Measurements from ENCODE around the gene AREL1.
"Not testable (repeated sequence)": the region's sequence is repeated elsewhere in the genome, so short reads cannot be mapped to it uniquely, and the experiment has no call there.

The AREL1 gene
- 84.0 to 113 (median 97.4) reads per million in 9 experiments for total RNA-seq

GRCh38 chr14:74712499-74713394 lies at the start of gene AREL1, which contains the start of gene FCF1:
Gene AREL1 (minus strand): TSS chr14:74713080. CDS start chr14:74685615, 27,465 bp downstream.
Gene FCF1 (plus strand): TSS chr14:74713144. CDS start chr14:74713198, 54 bp downstream.
- peaks cover 33% of the 10 kb centered on the region for H3K36me3 Mint-ChIP-seq (ENCODE audit: insufficient read depth)

DNA sequence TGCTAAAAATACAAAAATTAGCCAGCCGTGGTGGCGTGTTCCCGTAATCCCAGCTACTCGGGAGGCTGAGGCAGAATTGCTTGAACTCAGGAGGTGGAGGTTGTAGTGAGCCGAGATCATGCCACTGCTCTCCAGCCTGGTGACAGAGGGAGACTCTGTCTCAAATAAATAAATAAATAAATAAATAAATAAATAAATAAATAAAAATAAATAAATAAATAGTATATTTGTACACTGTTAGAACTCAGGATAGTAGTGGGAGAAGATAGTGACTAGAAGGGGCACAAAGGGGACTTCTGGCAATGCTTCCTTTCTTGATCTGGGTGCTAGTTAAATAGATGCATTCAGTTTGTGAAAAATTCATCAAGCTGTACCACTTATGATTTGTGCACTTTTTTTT lies 45.6 kb upstream of the AREL1 start:
- not testable (repeated sequence) for ATAC-seq (replicated peaks); H3K4me3 Mint-ChIP-seq; H3K27me3 Mint-ChIP-seq; H3K9me3 Mint-ChIP-seq; H3K4me1 Mint-ChIP-seq (ENCODE audit: low read depth in 2 of 2); DNase-seq; H3K27ac Mint-ChIP-seq; H3K36me3 Mint-ChIP-seq (ENCODE audit: insufficient read depth)

More at GRCh38 chr14:74712499-74713394, at the start of gene AREL1, which contains the start of gene FCF1:
- DNase-seq (peak; percentile 77 to 79 (median 77)), ATAC-seq (replicated peaks) (peak; percentile 97)
- peak within 1 kb of the TSS; percentile 90 for H3K4me3 Mint-ChIP-seq
- peak within 1 kb of the TSS; percentile 95 to 96 for H3K27ac Mint-ChIP-seq
- no peaks in the 10 kb centered on the region for H3K27me3 Mint-ChIP-seq
- H3K4me1 Mint-ChIP-seq (ENCODE audit: low read depth in 2 of 2): peaks cover 23 to 60% of the 10 kb centered on the region in 2 donors
- no peaks in the 10 kb centered on the region for H3K9me3 Mint-ChIP-seq

DNA sequence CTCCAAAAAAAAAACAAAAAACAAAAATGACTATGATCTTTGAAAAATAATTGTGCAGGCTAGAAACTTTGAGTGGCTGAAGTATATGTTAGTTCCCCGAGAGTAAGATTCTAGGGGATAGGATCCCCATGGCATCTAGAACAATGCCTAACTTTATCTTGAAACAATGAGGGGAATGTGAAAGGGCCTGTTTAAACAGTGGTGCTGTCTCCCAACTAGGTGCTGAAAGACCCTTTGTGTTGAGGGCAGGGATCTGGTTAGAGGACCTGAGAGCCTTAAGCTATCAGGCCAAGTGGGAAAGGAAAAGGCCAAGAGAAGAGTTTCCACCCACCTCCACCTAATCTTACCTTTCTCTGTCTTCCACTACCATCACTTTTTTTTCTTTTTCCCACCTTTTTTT lies 43.4 kb upstream of the AREL1 start:
- peaks cover 0 to 6% of the 10 kb centered on the region in 2 donors for H3K27me3 Mint-ChIP-seq
- no peak for DNase-seq
- H3K27ac Mint-ChIP-seq: no peak overlapping the region
- H3K36me3 Mint-ChIP-seq (ENCODE audit: insufficient read depth): no peaks in the 10 kb centered on the region
- peaks cover 4 to 14% of the 10 kb centered on the region in 2 donors for H3K9me3 Mint-ChIP-seq
- no peak for ATAC-seq (replicated peaks)
- H3K4me3 Mint-ChIP-seq: no peak overlapping the region
- no peaks in the 10 kb centered on the region for H3K4me1 Mint-ChIP-seq (ENCODE audit: low read depth in 2 of 2)

DNA sequence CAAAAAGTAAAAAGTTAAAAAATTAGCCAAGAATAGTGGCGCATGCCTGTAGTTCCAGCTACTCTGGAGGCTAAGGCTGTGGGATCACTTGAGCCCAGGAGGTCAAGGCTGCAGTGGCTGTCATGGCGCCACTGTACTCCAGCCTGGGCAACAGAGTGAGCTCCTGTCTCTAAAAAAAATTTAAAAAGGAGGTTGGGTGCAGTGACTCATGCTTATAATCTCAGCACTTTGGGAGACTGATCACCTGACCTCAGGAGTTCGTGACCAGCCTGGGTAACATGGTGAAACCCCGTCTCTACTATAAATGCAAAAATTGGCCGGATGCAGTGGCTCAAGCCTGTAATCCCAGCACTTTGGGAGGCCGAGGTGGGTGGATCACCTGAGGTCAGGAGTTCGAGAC lies 42.0 kb upstream of the AREL1 start:
- Mint-ChIP-seq H3K4me1 (ENCODE audit: low read depth in 2 of 2) (no peaks in the 10 kb centered on the region), H3K9me3 (peaks cover 4 to 14% of the 10 kb centered on the region in 2 donors), H3K36me3 (ENCODE audit: insufficient read depth) (no peaks in the 10 kb centered on the region), H3K27me3 (peaks cover 0 to 6% of the 10 kb centered on the region in 2 donors), H3K4me3 (no peak overlapping the region), H3K27ac (no peak overlapping the region)
- no peak for DNase-seq
- no peak for ATAC-seq (replicated peaks)

GRCh38 chr14:74754157-74754556 lies 41.3 kb upstream of the AREL1 start:
- H3K36me3 Mint-ChIP-seq (ENCODE audit: insufficient read depth): no peaks in the 10 kb centered on the region
- no peak for DNase-seq
- peaks cover 4 to 14% of the 10 kb centered on the region in 2 donors for H3K9me3 Mint-ChIP-seq
- no peaks in the 10 kb centered on the region for H3K4me1 Mint-ChIP-seq (ENCODE audit: low read depth in 2 of 2)
- H3K4me3 Mint-ChIP-seq: no peak overlapping the region
- ATAC-seq (replicated peaks): no peak
- H3K27ac Mint-ChIP-seq: no peak overlapping the region
- H3K27me3 Mint-ChIP-seq: peaks cover 0 to 6% of the 10 kb centered on the region in 2 donors

GRCh38 chr14:74747237-74747636 lies 34.4 kb upstream of the AREL1 start:
- H3K4me1 Mint-ChIP-seq (ENCODE audit: low read depth in 2 of 2): no peaks in the 10 kb centered on the region
- H3K27me3 Mint-ChIP-seq: no peaks in the 10 kb centered on the region
- no peak overlapping the region for H3K27ac Mint-ChIP-seq
- H3K4me3 Mint-ChIP-seq: no peak overlapping the region
- no peak for ATAC-seq (replicated peaks)
- no peak for DNase-seq
- peaks cover 3 to 7% of the 10 kb centered on the region in 2 donors for H3K9me3 Mint-ChIP-seq
- no peaks in the 10 kb centered on the region for H3K36me3 Mint-ChIP-seq (ENCODE audit: insufficient read depth)

DNA sequence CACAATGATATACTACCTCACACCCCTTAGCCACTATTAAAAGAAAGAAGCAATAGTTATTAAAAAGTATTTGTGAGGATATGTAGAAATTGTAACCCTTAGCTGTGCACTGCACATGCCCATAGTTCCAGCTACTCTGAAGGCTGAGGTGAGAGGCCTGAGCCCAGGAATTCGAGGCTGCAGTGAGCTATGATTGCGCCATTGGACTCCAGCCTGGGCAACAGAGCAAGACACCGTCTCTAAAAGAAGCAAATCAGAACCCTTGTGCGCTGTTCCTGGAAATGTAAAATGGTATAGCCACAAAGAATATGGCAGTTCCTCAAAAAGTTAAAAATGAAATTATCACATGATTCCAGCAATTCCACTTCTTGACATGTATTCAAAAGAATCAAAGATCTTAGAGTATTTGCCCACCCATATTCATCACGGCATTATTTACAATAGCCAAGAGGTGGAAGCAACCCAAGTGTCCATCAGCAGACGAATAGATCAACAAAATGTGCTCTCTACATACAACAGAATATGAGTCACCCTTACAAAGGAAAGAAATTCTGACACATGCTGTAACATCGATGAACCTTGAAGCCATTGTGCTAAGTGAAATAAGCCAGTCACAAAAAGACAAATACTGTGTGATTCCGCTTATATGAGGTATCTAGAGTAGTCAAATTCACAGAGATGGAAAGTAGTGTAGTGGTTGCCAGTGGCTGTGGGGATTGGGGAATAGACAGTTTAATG lies 26.6 kb upstream of the AREL1 start:
- H3K36me3 Mint-ChIP-seq (ENCODE audit: insufficient read depth): peaks cover 43% of the 10 kb centered on the region
- H3K27me3 Mint-ChIP-seq: no peaks in the 10 kb centered on the region
- no peak overlapping the region for H3K27ac Mint-ChIP-seq
- no peak for ATAC-seq (replicated peaks)
- H3K4me1 Mint-ChIP-seq (ENCODE audit: low read depth in 2 of 2): no peaks in the 10 kb centered on the region
- H3K9me3 Mint-ChIP-seq: no peaks in the 10 kb centered on the region
- DNase-seq: no peak
- no peak overlapping the region for H3K4me3 Mint-ChIP-seq

GRCh38 chr14:74737753-74738325 lies 25.0 kb upstream of the AREL1 start:
- Mint-ChIP-seq H3K36me3 (ENCODE audit: insufficient read depth) (peaks cover 57% of the 10 kb centered on the region), H3K4me3 (no peak overlapping the region), H3K4me1 (ENCODE audit: low read depth in 2 of 2) (no peaks in the 10 kb centered on the region), H3K9me3 (no peaks in the 10 kb centered on the region), H3K27me3 (no peaks in the 10 kb centered on the region), H3K27ac (no peak overlapping the region)
- ATAC-seq (replicated peaks) (no peak), DNase-seq (no peak)

DNA sequence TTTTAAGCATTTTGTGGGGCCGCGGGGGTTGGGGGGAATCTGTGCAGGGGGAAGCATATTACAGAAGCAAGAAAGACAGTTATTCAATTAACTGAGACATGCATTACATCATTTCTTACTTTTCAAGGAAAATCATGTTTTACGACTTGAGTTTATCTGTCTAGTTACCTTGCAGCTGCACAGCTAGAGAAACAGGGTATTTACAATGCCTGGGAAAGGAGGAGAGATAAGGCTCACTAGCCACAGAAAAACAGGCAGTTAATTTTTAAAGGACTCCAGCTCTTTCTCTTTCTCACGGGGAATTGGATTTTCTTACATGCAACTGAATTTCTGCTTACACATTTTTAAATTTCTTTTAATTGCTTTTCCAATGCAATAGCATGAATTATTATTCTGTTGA lies 22.2 kb upstream of the AREL1 start:
- ATAC-seq (replicated peaks): no peak
- no peaks in the 10 kb centered on the region for H3K9me3 Mint-ChIP-seq

GRCh38 chr14:74733221-74733620 lies 20.3 kb upstream of the AREL1 start:
- Mint-ChIP-seq H3K4me3 (no peak overlapping the region), H3K9me3 (no peaks in the 10 kb centered on the region), H3K4me1 (ENCODE audit: low read depth in 2 of 2) (peaks cover 4 to 9% of the 10 kb centered on the region in 2 donors), H3K27ac (no peak overlapping the region), H3K27me3 (no peaks in the 10 kb centered on the region), H3K36me3 (ENCODE audit: insufficient read depth) (peaks cover 63% of the 10 kb centered on the region)
- DNase-seq (no peak), ATAC-seq (replicated peaks) (no peak)

More for the DNA sequence above, 22.2 kb upstream of the AREL1 start:
- Mint-ChIP-seq H3K36me3 (ENCODE audit: insufficient read depth) (peaks cover 71% of the 10 kb centered on the region), H3K4me1 (ENCODE audit: low read depth in 2 of 2) (peaks cover 0 to 6% of the 10 kb centered on the region in 2 donors), H3K27me3 (no peaks in the 10 kb centered on the region), H3K4me3 (no peak overlapping the region), H3K27ac (no peak overlapping the region)
- DNase-seq: no peak

GRCh38 chr14:74732387-74732786 lies 19.5 kb upstream of the AREL1 start:
- DNase-seq: no peak
- no peak for ATAC-seq (replicated peaks)
- Mint-ChIP-seq H3K27ac (no peak overlapping the region), H3K4me1 (ENCODE audit: low read depth in 2 of 2) (peaks cover 4 to 9% of the 10 kb centered on the region in 2 donors), H3K4me3 (no peak overlapping the region), H3K36me3 (ENCODE audit: insufficient read depth) (peaks cover 55% of the 10 kb centered on the region), H3K27me3 (no peaks in the 10 kb centered on the region), H3K9me3 (no peaks in the 10 kb centered on the region)

DNA sequence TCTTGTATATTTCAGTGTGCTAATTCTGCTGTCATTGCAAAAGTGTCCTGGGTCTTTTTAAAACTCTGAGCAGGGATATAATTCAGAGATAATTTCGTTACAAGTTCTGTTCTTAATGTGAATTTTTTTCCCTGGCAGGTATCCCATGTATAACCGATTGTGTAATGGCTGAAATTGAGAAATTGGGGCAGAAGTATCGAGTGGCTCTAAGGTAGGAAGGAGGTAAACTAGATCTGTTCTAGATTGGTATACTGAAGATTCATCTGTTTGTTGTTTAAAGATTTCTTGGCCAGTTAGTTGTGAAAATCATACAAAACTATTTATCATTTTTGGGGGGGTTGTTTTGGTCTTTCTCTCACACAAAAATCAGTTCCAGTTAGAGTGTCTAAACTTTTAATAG lies 10.3 kb upstream of the AREL1 start:
- Mint-ChIP-seq H3K27ac (no peak overlapping the region), H3K27me3 (no peaks in the 10 kb centered on the region), H3K4me1 (ENCODE audit: low read depth in 2 of 2) (peaks cover 0 to 4% of the 10 kb centered on the region in 2 donors), H3K9me3 (no peaks in the 10 kb centered on the region), H3K36me3 (ENCODE audit: insufficient read depth) (peaks cover 66% of the 10 kb centered on the region), H3K4me3 (no peak overlapping the region)
- ATAC-seq (replicated peaks) (no peak), DNase-seq (no peak)

DNA sequence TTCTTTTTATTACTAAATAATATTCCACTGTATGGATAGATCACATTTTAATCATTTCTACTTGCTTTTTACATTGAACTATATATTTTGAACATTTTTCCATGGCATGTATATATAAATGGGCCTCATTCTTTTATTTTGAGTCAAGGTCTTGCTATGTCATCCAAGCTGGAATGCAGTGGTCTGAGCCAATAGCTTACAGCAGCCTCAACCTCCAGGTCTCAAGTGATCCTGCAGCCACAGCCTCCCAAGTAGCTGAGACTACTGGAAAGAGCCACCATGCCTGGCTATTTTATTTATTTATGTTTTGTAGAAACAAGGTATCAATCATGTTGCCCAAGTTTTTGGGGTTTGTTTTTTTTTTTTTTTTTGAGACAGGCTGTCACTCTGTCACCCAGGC lies 7.6 kb upstream of the AREL1 start:
- Mint-ChIP-seq H3K9me3 (no peaks in the 10 kb centered on the region), H3K27me3 (no peaks in the 10 kb centered on the region), H3K4me3 (no peak overlapping the region), H3K27ac (no peak overlapping the region), H3K4me1 (ENCODE audit: low read depth in 2 of 2) (peaks cover 3 to 13% of the 10 kb centered on the region in 2 donors), H3K36me3 (ENCODE audit: insufficient read depth) (peaks cover 87% of the 10 kb centered on the region)
- DNase-seq (no peak), ATAC-seq (replicated peaks) (no peak)

Measured in effector memory CD8-positive, alpha-beta T cell (primary cell).